ENCODE results near the gene ZDHHC22.
"Not testable (repeated sequence)": the region's sequence is repeated elsewhere in the genome, so short reads cannot be mapped to it uniquely, and the experiment has no call there.

ZDHHC22 gene

GRCh38 chr14:77175843-77176242 lies 34.3 kb upstream of the ZDHHC22 start:
- no peak for DNase-seq (ENCODE audit: low read depth)
- no peak overlapping the region for H3K4me3 ChIP-seq (ENCODE audit: low read depth, low read length)
- TF ChIP-seq CTCF (IDR thresholded peaks at IDR 0.05; ENCODE audit: low read depth, low read length, missing control alignments) = no peak

GRCh38 chr14:77173911-77174617 lies 32.5 kb upstream of the ZDHHC22 start:
- H3K4me3 ChIP-seq (ENCODE audit: low read depth, low read length); DNase-seq (ENCODE audit: low read depth): not testable (repeated sequence)

GRCh38 chr14:77172916-77173315 lies 31.3 kb upstream of the ZDHHC22 start:
- TF ChIP-seq CTCF (IDR thresholded peaks at IDR 0.05; ENCODE audit: low read depth, low read length, missing control alignments) = no peak
- H3K4me3 ChIP-seq (ENCODE audit: low read depth, low read length) = no peak overlapping the region
- no peak for DNase-seq (ENCODE audit: low read depth)

GRCh38 chr14:77170045-77170444 lies 28.5 kb upstream of the ZDHHC22 start:
- no peak for DNase-seq (ENCODE audit: low read depth)
- TF ChIP-seq CTCF (IDR thresholded peaks at IDR 0.05; ENCODE audit: low read depth, low read length, missing control alignments) = no peak
- H3K4me3 ChIP-seq (ENCODE audit: low read depth, low read length) = no peak overlapping the region

- DNase-seq (ENCODE audit: low read depth) = no peak
- TF ChIP-seq CTCF (IDR thresholded peaks at IDR 0.05; ENCODE audit: low read depth, low read length, missing control alignments) = no peak
These were observed 19.4 kb upstream of the ZDHHC22 start for GRCh38 chr14:77161011-77161410.

GRCh38 chr14:77158882-77159255 lies 17.3 kb upstream of the ZDHHC22 start:
- no peak overlapping the region for H3K4me3 ChIP-seq (ENCODE audit: low read depth, low read length)
- no peak for TF ChIP-seq CTCF (IDR thresholded peaks at IDR 0.05; ENCODE audit: low read depth, low read length, missing control alignments)

More at GRCh38 chr14:77161011-77161410, 19.4 kb upstream of the ZDHHC22 start:
- H3K4me3 ChIP-seq (ENCODE audit: low read depth, low read length) = no peak overlapping the region

GRCh38 chr14:77158175-77158881 lies 16.7 kb upstream of the ZDHHC22 start:
- DNase-seq (ENCODE audit: low read depth) = no peak
- TF ChIP-seq CTCF (IDR thresholded peaks at IDR 0.05; ENCODE audit: low read depth, low read length, missing control alignments) = no peak

More at GRCh38 chr14:77158882-77159255, 17.3 kb upstream of the ZDHHC22 start:
- no peak for DNase-seq (ENCODE audit: low read depth)

More at GRCh38 chr14:77158175-77158881, 16.7 kb upstream of the ZDHHC22 start:
- no peak overlapping the region for H3K4me3 ChIP-seq (ENCODE audit: low read depth, low read length)
